Fibroblast of skin of left biceps (primary cell): ENCODE results near the gene SORL1.
"Not testable (repeated sequence)": the region's sequence is repeated elsewhere in the genome, so short reads cannot be mapped to it uniquely, and the experiment has no call there.

Experiments used
- DNase-seq, 2 experiments: peaks; one replicate each; pipeline ENCODE4 v3.0.0-alpha.2; 2013; ENCODE audit warnings: low read depth in 2 of 2

Gene SORL1

DNA sequence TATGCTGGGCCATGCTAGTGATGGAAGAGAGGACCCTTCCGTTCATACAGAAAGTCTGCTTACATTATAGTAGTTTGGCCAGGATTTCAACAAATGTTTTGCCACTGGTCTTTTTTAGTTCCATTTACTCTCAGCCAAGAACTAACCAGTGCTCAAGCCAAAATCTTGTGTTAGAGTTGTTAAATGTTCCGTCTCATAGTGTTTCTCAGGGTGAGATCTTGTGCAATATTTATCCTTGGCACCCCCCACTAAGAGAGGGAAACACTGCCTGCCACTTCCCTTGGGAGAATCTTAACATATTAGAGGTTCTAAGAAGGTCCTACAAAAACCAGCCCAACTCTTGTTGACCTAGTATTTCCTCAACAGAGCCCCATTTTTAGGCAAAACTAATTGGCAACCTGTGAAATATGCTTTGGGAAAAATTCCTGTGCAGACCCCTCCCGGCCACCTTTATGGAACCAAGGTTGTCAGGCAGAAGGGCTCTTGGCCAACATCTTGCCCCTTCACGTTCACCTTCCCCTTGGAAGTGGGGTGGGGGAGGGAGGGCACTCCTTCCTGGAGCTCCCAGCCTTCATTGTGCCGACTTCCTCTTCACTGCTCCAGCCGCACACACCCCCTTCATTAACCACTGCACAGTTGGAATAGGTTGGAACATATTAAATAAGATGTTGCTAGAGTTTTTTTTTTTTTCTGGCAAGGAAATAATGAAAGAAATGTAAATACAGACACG, 173.8 kb downstream of the SORL1 start:
- DNase-seq: no peak

DNA sequence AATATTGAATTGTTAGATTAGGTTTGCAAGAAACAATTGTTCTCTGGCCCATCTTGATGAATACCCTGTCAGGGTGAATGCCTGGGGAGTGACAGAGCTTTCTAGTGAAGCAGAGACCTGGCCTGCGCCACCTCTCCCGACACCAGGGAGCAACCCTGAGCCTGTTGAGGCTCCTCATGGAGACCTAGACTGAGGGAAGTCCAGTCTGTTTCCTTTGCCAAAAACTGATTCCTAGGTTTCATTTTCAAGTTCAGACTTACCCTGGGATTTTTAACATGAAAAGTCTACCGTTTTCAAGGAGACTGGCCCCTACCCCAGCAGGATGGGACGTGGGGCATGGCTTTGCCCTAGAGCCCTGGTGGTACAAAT, 174.4 kb downstream of the SORL1 start:
- DNase-seq: no peak

DNA sequence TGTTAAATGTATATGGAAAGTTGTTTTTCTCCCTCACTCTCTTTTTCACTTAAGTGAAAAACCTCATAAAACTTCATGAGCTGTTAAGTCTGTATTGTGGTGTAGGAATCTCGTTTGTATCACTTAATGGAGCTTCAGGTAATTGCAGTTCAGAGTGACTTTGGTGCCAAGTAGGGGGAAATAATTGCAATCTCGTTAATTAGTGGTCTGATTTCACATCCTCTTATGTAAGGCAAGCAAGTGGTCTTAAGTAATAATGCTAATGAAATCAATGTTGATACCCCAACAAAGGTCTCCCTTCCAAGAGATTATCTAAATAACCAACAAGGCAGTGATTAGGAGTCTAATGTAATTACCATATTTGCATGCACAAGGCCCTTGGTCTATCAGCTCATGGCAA, 174.9 kb downstream of the SORL1 start:
- DNase-seq: no peak

DNA sequence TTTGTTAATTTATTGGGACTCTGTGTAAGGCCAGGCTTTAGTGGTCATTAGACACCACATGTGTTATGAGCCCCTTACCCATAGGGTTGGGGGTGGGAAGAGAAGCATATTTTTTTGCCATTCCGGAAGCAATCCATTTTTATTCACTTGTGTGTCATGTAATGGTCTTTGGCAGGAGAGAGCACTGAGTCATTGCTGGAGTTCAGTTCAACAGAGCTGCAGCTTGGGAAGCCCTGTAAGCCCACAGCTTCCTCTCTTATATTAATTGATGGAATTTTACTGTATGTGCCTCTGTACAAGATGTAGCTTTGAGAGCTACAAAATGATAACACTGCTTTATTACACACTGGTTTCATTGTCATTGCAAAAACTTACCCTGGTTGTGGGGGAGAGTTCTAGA, 177.9 kb downstream of the SORL1 start:
- peak; percentile 54 to 60 for DNase-seq

DNA sequence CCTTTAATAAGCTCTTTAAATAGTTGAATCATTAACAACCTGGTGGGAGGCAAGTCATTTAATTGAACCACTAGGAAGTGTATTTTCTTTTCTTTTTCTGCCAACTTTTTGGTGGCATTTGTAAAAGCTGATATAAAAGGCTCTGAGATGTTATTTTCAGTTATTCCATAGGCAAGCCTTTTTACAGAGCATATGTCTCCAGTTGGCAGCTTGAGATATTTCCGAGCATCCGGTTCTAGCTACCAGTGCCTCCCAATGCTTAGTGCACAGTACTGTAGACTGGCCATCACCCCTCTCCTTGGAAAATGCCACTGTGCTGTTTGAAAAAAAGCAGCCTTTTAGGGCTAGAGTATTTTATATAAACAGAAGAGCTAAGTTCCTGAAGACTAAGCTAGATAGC, 179.3 kb downstream of the SORL1 start:
- no peak for DNase-seq

DNA sequence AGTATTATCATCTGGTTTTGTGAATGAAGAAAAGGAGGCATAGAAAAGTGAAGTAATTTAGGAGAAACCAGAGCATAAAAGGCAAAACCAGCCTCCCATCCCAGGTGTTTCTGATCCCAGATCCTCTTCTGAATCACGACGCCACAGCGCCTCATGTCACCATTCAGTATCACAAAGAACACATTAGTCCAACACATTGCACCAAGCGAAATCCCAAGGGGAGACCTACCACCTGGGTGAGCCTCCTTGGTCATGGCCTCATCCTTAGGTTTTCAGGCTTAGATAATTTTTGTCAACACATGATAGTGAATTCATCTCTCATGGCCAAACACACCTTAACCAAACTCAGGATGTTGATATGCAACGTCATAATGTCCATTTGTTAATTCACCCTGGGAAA, 182.2 kb downstream of the SORL1 start:
- no peak for DNase-seq

DNA sequence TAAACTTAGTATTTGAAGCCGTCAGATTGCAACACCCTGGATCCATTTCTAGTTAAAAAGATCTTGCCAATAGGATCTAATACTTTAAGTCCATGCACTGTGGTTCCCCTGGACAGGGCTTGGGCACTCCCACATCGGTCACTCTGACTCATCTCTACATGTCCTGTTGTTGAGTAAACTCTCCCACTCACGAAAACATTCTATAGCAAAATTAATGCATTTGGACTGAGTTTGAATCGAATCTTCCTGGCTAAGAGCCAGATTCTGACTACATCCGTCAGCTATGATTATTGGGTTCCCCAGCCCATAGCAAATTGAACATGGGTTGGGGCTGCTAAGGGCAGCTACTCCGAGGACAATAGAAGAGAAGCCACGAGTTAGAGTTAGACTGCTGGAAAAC, 182.8 kb downstream of the SORL1 start:
- DNase-seq: peak; percentile 69 to 70

DNA sequence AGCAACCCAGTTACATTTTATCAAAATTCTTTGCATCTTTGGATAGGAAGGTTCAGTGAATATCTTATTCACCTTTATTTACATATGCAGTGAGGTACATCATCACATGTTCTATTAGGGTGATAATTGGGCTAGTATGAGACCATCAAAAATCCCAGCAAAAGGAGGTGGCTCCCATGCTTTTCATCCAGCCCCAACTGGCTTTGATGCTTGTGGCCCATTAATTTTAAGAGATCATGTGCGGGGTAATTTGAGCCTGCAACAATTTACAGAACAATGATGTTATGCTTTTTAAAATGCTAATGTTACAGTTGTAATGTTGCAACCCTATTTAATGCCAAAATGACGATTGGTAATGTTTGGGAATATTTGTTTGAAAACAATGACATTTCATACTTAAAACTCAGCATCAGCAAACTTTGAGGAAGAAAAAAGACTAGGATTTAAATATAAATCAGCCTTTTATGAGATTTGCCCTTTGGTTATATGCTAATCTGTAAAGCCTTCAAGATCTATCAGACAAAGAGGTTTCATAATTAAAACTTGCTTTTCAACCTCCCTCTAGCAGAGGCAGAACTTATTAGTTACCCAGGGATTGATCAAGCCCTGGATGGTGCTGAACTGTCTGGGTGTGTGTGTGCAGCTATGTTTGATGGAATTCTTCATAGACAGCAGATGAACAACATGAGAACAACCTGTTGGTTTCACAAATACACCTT, 184.1 kb downstream of the SORL1 start:
- no peak for DNase-seq

DNA sequence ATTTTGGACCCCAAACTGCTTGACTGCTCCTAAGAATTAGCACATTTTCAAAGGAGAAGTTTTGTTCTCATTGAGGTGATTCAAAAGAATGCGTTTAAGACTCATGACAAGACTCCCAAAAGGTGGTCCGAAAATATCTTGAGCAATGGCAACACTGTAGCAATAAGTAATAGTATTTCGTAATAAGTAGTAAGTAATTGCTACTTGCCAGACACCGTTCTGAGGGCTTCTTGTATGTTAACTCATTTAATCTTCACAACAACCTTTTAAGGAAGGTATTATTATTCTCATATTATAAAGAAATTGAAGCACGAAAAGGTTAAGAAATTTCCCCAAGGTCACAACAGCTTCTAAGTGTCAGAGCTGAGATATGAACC, 184.7 kb downstream of the SORL1 start:
- no peak for DNase-seq

DNA sequence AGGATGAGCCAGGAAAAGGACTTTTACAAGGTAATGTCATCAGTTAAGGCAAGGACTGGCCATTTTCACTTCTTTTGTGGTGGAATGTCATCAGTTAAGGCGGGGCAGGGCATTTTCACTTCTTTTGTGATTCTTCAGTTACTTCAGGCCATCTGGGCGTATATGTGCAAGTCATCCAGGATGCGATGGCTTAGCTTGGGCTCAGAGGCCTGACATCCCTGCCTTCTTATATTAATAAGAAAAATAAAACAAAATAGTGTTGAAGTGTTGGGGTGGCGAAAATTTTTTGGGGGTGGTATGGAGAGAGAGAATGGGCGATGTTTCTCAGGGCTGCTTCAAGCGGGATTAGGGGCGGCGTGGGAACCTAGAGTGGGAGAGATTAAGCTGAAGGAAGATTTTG, 185.5 kb downstream of the SORL1 start:
- DNase-seq: not testable (repeated sequence)

DNA sequence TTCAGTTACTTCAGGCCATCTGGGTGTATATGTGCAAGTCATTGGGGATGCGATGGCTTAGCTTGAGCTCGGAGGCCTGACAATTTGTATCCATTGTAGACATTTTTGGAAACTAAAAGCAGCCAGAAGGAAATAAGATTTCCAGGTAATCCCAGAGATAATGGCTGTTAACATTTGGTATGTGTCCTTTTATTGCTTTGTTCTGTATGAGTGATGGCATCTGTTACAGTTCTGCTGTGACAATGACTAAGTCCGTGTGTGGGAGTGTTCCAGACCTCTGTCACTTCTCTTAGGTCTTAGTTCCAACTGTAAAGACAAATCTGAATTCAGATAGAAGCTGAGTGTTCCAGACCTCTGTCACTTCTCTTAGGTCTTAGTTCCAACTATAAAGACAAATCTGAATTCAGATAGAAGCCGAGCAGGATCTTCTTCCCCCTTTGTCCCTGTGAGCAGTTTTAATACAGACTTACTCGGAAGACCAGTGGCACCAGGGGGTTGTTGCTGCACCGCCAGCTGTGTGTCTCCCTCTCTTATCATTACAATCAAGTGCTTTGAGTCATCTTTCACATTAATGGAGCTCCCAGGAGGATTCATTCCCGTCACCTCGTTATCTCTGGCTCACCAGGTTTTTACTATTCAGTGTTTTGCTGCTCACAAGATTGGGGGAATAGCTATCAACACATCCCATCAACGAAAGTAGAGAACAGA, 191.5 kb downstream of the SORL1 start:
- no peak for DNase-seq

DNA sequence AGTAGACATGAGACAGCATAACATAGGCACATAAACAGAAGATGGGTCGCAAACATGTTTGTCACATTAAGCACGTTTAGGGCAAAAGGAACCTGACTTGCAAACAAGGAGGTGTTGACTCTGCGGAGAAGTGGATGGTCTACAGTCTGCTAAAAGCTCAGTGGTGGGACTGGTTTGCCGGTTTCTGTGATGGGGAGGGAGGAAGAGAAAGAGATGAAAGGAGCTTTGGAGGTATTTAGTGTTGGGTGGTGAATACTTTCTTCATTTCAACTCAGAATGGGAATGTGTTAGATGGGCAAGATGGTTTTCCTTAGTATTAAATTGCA, 192.0 kb downstream of the SORL1 start:
- DNase-seq: no peak

DNA sequence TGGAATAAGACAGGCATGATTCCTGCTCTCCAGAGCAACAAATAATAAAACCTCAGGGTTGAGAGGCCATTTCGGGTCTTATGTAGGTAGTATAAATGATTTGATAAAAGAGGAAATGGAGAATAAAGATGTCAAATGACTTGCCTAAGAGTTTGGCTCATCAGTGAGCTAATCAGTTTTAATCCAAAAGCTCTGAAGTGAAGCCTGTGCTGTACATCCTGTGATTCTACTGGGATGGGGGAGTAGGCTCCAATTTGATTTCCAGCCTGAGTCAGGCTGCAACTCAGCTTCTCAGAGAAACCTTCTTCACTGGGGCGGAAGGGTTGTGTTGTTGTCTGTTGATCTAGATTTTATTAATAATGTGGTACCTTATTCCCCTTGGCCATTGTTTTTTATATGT, 192.9 kb downstream of the SORL1 start:
- DNase-seq: no peak

DNA sequence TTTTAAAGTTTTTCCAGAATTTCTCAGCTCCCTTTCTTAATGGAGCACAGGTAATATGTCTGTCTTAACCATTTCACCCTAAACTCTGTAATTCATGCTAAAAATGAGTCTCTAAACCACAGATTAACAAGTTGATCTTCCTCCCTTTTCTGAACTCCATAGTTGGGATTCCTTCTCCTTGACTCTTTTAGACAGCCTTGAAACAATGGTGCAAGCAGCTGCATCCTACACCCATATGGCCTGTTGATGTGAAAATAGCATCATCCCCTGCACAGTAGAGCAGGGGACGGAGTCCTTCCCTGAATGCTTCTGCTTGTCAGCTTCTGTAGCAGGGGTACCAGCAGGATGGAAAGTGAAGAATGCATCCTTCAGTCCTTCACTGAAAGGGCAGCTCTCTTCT, 193.5 kb downstream of the SORL1 start:
- peak in 1 of 2 experiments; percentile 42 for DNase-seq

DNA sequence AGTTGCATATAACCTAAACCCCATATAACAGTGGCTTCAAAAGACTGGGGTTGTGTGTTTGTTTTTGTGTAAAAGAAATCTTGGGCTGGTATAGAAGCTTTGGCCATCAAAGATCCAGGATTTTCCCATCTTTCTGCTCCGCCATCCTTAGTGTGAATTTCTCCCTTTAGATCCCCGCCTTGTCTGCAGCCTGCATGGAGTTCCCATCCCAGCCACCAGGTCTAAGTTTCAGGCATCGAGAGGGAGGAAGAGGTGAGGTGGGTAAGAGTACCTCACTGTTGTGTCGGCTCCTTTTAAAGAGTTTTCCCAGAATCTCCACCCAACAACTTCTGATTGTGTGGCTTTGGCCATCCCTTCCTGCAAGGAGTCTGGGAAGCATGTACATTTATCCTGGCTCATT, 196.2 kb downstream of the SORL1 start:
- DNase-seq: no peak

DNA sequence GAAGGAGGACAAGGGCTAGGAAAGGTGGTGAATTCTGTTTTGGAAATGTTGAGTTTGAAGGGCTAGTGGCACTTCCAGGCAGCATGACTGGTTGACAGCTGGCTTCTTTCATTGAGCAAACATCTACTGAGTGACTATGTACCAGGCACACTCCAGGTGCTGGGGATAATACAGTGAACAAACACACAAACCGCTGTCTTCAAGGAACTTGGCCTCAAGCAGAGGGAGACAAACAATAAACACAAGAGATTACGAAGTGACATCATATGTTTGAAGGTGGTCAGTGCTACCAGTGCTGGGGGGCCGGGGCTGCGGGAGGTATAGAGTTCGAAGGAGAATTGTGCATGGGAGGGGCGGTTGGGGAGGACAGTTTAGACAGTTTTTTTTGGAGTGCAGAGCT, 197.7 kb downstream of the SORL1 start:
- no peak for DNase-seq

DNA sequence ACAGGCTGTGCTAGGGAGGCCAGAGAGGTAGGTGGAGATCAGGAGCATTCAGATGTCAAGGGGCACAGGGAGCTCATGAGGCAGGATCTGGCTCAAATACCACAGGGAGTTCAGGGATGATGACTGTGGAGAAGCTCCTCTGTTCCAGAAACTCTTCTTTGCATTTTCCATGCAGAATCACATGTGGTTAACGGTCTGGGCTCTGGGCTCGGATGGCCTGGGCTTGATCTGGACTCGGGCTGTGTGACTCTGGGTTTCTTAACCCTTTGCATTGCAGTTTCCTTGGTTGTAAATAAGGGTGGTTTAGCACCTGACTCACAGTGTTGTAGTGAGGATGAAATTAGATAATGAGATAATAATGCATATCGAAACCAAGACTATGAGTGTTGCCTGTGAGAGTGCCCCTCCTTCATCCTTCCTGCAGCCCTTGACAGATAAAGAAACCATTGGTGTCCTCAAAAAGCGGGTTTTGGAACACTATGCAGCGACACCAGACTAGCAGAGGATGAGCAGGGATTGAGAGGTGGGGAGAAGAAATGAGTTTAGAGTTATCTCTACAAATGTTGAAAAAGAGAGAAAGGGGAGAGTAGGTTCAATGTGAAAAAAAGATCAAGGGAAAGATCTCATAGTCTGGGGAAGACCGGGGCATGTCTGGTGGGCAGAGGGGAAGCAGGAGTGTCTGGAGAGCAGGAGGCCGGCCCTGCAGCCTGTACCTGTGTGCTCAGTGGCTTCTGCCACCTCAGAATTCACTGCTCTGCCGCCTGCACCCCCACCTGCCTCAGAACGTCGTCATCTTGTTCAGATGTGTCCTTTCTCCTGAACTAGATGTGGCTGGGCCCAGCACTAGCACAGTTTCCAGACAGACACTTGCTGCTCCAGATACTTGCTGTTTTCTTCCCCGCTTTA, 198.5 kb downstream of the SORL1 start:
- DNase-seq: no peak

DNA sequence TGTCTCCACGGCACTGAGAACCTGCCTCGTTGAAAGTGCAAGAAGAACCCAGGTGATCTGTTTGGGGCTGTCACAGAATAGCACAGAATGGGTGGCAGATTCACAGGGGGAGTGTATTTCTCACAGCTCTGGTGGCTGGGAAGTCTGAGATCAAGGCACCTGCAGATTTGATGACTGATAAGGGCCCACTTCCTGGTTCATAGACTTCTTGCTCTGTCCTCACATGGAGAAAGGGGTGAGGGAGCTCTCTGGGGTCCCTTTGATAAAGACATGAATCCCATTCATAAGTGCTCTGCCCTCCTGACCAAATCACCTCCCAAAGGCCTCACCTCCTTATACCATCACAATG, 199.1 kb downstream of the SORL1 start:
- DNase-seq: no peak

DNA sequence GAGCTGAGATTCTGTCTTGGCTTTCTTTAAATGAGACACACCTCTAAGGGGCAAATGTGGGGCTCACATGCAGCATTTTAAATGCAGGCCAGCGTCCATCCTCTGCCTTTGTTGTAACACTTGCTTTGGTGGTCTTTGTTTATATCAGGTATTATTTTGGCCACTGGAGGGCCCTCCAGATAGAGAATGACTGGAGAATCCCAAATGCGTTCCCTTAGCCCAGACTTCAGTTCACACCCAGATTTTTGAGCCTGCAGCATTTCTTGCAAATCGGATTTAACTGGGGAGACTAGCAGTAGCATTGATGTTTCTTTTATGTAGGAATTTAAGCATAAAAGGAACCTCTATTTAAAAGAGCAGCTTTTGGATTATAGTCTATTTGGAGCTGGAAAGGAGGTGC, 200.9 kb downstream of the SORL1 start:
- no peak for DNase-seq

DNA sequence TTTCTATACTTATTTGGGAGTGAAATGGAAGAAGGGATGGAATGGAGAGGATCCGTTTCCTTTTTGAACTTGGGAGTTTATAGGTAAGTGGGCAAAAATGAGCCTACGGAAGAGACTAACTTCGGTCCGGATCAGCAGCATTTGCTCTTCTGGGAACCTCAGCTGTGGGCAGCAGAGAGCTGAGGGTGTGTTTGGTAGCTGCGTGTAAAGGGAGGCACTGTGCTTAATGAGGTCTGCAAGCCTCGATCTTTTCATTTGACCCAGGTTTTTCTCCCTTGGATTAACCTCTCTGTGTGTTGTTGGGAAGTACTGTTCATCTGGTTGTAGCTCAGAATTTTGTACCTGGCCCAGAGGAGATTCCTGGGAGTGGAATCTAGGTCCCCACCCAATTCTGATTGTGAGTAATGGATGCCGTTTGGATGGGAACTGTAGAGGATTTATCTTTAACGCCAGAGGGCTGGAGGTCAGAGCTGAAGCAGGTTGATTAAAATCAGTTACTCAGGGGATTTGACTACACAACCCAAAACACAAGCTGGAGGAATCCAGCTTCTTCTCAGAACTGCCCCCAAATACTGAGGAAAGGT, 202.2 kb downstream of the SORL1 start:
- no peak for DNase-seq

DNA sequence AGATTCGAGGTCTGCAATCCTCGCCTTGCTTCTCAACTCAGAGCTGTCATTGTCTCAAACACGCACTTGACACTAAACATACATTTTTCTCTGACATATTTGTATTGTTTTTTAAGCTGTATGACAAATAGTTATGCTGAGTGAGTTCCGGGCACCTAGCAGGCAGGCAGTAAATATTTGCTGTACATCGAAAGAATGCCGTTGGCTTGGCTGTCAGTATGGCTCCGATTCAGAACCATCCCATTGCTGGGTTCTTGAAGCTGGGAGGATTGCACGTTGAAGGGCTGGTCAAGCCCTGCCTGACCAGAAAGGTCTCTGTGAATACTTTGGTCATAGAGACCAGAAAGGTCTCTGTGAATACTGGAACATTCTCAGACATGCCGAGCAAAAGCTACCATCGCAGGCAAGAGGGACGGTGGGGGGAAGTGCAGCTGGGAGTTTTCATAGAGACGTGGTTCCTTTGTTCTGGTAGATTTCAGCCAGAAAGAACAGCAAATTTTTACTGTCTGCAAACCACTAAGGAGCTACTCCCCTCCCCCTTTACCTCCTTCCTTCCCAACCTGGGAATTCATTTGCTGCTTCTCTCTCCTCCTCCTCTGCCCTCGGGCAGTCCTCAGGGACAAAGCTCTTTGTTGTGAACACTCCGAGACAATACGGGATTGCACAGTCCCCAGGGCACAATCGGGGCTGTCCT, 202.9 kb downstream of the SORL1 start:
- DNase-seq: no peak
